22Rv1 (cell line): ENCODE data around the gene MAP6.

Experiments
- H3K27ac ChIP-seq: fragments of 450-650 bp; 2 replicates; pipeline ENCODE4 v1.5.1; 2017
- CTCF ChIP-seq: fragments of 450-650 bp; IDR thresholded peaks from 2 replicates; pipeline ENCODE4 v1.5.1; 2017; ENCODE audit warnings: mild to moderate bottlenecking
- ZFX ChIP-seq: fragments of 450-650 bp; IDR thresholded peaks from 2 replicates; pipeline ENCODE4 v1.6.1; 2017; ENCODE audit warnings: antibody characterized with exemption, borderline replicate concordance

MAP6 gene

GRCh38 chr11:75555079-75555811, 113.6 kb downstream of the MAP6 start:
- H3K27ac ChIP-seq = no peak overlapping the region
- no peak for TF ChIP-seq CTCF
- TF ChIP-seq ZFX = no peak

GRCh38 chr11:75554258-75555022, 114.4 kb downstream of the MAP6 start:
- no peak overlapping the region for H3K27ac ChIP-seq
- TF ChIP-seq CTCF (no peak), ZFX (no peak)

- H3K27ac ChIP-seq = no peak overlapping the region
- TF ChIP-seq CTCF (no peak), ZFX (no peak)
Measured at GRCh38 chr11:75553889-75554257, 115.0 kb downstream of the MAP6 start.

GRCh38 chr11:75553182-75553581, 115.7 kb downstream of the MAP6 start:
- TF ChIP-seq CTCF (no peak), ZFX (no peak)
- no peak overlapping the region for H3K27ac ChIP-seq

- no peak overlapping the region for H3K27ac ChIP-seq
- TF ChIP-seq ZFX (no peak), CTCF (no peak)
Measured at GRCh38 chr11:75549370-75549958, 119.4 kb downstream of the MAP6 start.

GRCh38 chr11:75548595-75549272, 120.1 kb downstream of the MAP6 start:
- TF ChIP-seq CTCF (no peak), ZFX (no peak)

More at GRCh38 chr11:75548595-75549272, 120.1 kb downstream of the MAP6 start:
- H3K27ac ChIP-seq = no peak overlapping the region
